Urinary bladder (tissue), 4 donors: ENCODE results near the gene LEMD2. TPM values are rescaled to one million over a fixed set of nuclear protein-coding genes. Genes with fewer than 3 reads are reported as not detected.

Experiments used
- DNase-seq: peaks from one replicate; pipeline ENCODE4 v3.0.0-alpha.2; 2015; ENCODE audit errors: extremely low spot score
- H3K27ac ChIP-seq: one replicate; pipeline ENCODE4 v1.5.1; 2013; ENCODE audit warnings: low read depth, mild to moderate bottlenecking, moderate library complexity
- H3K36me3 ChIP-seq: one replicate; pipeline ENCODE4 v1.6.1; 2013; ENCODE audit warnings: mild to moderate bottlenecking, moderate library complexity; ENCODE audit not compliant: insufficient read depth
- H3K4me1 ChIP-seq: one replicate; pipeline ENCODE4 v1.6.1; 2013; ENCODE audit warnings: mild to moderate bottlenecking, moderate library complexity; ENCODE audit not compliant: insufficient read depth
- H3K4me3 ChIP-seq: one replicate; pipeline ENCODE4 v1.5.1; 2013; ENCODE audit warnings: low read depth, low read length
- WGBS: extraction: QIAGEN DNeasy Blood & Tissue Kit; methylation state at CpG from one replicate; pipeline ENCODE4 v1.1.7; 2013; 5-methylcytosine and 5-hydroxymethylcytosine counted together
- polyA plus RNA-seq: library from polyadenylated mRNA; stranded (reverse); fragments of 200-250 nt; gene quantifications from one replicate; pipeline ENCODE4 v1.2.3, GENCODE V29; 2013
- total RNA-seq: library from RNA; depleted of rRNA; stranded (reverse); fragments of >200 nt; gene quantifications from one replicate; pipeline ENCODE4 v1.2.3, GENCODE V29; 2014
- donor health status: healthy with polysubstance abuse.
- donor health status: healthy.

LEMD2 gene
- total and polyA plus RNA-seq, 2 donors = 33.6 to 41.7 TPM

- 45% methylated on average over 3 of the region's 3 CpGs for WGBS
- no peak for DNase-seq
Measured at GRCh38 chr6:33723371-33724085, 65.4 kb downstream of the LEMD2 start.

DNA sequence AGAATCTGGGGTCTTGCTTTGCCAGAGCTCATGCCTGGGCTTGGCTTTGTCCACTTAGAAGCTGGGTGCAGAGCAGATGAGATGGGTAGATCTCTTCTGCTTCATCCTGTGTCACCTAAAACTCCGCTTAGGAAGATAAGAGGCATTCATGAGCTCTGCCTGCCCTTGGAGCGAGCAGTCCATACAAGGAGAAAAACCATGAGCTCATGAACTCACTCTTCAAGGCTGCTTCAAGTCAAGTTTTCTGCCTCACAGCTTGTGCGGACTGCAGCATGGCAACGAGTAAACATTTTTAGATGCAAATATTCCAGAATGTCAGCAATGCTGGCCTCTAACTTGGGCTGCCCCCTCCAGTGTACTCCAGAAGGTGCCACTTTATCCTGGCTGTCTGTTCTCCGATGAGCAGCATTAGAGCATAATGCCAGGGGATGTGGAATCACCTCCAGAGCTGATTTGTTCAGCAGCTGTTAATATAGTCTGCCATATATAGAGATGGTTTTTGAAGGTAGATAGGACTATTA, 66.8 kb downstream of the LEMD2 start:
- no peak for DNase-seq
- no peak overlapping the region for H3K27ac ChIP-seq
- WGBS = 63% methylated on average over 5 of the region's 5 CpGs

More at GRCh38 chr6:33723371-33724085, 65.4 kb downstream of the LEMD2 start:
- Histone ChIP-seq H3K4me3 (no peak overlapping the region), H3K4me1 (no peaks in the 10 kb centered on the region), H3K36me3 (no peaks in the 10 kb centered on the region), H3K27ac (no peak overlapping the region)

GRCh38 chr6:33721508-33721907, 67.4 kb downstream of the LEMD2 start:
- H3K4me3 ChIP-seq = no peak overlapping the region
- no peak overlapping the region for H3K27ac ChIP-seq

More for the DNA sequence above, 66.8 kb downstream of the LEMD2 start:
- Histone ChIP-seq H3K4me3 (no peak overlapping the region), H3K4me1 (no peaks in the 10 kb centered on the region), H3K36me3 (no peaks in the 10 kb centered on the region)

More at GRCh38 chr6:33721508-33721907, 67.4 kb downstream of the LEMD2 start:
- no peak for DNase-seq
- WGBS = 72% methylated on average over 5 of the region's 5 CpGs
- Histone ChIP-seq H3K36me3 (no peaks in the 10 kb centered on the region), H3K4me1 (no peaks in the 10 kb centered on the region)

Other genes starting within 250 kb of the LEMD2 start
- gene BAK1, start 208.9 kb downstream of the LEMD2 start, total RNA-seq = 8.8 TPM
- 18.7 TPM for gene BAK1, start 208.9 kb downstream of the LEMD2 start, polyA plus RNA-seq
- gene ITPR3, start 167.8 kb downstream of the LEMD2 start, total RNA-seq = 8.2 TPM
- 11.0 TPM for gene ITPR3, start 167.8 kb downstream of the LEMD2 start, polyA plus RNA-seq
- gene UQCC2, start 77.4 kb downstream of the LEMD2 start, total RNA-seq = 14.4 TPM
- 43.7 TPM for gene UQCC2, start 77.4 kb downstream of the LEMD2 start, polyA plus RNA-seq
- gene IP6K3, start 42.2 kb downstream of the LEMD2 start, total RNA-seq = 0.95 TPM
- 2.4 TPM for gene IP6K3, start 42.2 kb downstream of the LEMD2 start, polyA plus RNA-seq
- gene MLN, start 14.9 kb upstream of the LEMD2 start, total RNA-seq = not detected
- gene MLN, start 14.9 kb upstream of the LEMD2 start, polyA plus RNA-seq = not detected